AG09319 (cell line): ENCODE data around the gene MSH5.

Source experiments
- DNase-seq: peaks from one replicate; pipeline ENCODE4 v3.0.0-alpha.2; 2010; ENCODE audit warnings: low read depth; ENCODE audit errors: extremely low read depth
- CTCF ChIP-seq: IDR thresholded peaks from 2 replicates; pipeline ENCODE4 v1.5.1; 2011; ENCODE audit warnings: low read depth, mild to moderate bottlenecking, inconsistent platforms, low read length, moderate library complexity

The MSH5 gene

GRCh38 chr6:31750411-31751022, 10.7 kb downstream of the MSH5 start:
- no peak for TF ChIP-seq CTCF
- DNase-seq, result no peak

- DNase-seq, result no peak
- no peak for TF ChIP-seq CTCF
Observed at GRCh38 chr6:31752739-31753319, 13.0 kb downstream of the MSH5 start.

- no peak for DNase-seq
- no peak for TF ChIP-seq CTCF
Observed at GRCh38 chr6:31758281-31758680, 18.5 kb downstream of the MSH5 start.

- DNase-seq, result no peak
- TF ChIP-seq CTCF, result no peak
Observed at GRCh38 chr6:31760790-31761189, 21.0 kb downstream of the MSH5 start.

- DNase-seq, result no peak
- TF ChIP-seq CTCF, result no peak
Observed at GRCh38 chr6:31761343-31761742, 21.5 kb downstream of the MSH5 start.

GRCh38 chr6:31762356-31762755, 22.6 kb downstream of the MSH5 start, which contains the start of gene SAPCD1:
TSS of gene SAPCD1 (plus strand) at chr6:31762656. CDS start at chr6:31763055, 399 bp downstream.
- no peak for DNase-seq
- no peak for TF ChIP-seq CTCF

- no peak for TF ChIP-seq CTCF
- no peak for DNase-seq
Observed at GRCh38 chr6:31762878-31763618, 23.2 kb downstream of the MSH5 start.
